Measurements from ENCODE around the gene QSOX2.
"Not testable (repeated sequence)": the region's sequence is repeated elsewhere in the genome, so short reads cannot be mapped to it uniquely, and the experiment has no call there.

QSOX2 gene

DNA sequence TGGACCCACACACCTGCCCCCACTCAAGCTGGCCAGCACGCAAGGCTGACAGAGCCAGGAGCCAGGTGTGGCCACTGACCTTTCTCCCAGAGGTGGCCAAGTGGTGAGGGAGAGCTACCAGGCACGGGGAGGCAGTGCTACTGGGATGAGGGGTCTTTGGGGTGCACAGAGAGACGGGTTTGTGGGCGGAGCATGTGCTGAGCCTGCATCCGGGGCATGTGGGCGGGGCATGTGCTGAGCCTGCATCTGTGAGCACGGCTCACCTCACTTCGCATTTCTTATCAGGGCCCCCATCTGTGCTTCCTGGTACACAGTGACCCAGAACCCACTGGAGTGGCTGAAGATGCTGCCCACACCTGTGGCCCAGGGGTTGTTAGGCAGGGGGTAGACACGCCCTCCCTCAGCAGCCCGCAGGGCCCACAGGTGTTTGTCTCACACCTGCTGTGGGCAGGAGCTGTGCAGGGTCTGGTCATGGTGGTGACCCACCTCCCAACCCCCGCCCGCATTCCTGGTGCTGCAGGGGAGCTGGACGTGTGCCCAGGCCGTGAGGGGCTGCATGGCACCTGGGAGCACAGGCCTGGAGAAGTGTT is 36.8 kb upstream of the QSOX2 start:
- DNase-seq (ENCODE audit: low read depth), result no peak

DNA sequence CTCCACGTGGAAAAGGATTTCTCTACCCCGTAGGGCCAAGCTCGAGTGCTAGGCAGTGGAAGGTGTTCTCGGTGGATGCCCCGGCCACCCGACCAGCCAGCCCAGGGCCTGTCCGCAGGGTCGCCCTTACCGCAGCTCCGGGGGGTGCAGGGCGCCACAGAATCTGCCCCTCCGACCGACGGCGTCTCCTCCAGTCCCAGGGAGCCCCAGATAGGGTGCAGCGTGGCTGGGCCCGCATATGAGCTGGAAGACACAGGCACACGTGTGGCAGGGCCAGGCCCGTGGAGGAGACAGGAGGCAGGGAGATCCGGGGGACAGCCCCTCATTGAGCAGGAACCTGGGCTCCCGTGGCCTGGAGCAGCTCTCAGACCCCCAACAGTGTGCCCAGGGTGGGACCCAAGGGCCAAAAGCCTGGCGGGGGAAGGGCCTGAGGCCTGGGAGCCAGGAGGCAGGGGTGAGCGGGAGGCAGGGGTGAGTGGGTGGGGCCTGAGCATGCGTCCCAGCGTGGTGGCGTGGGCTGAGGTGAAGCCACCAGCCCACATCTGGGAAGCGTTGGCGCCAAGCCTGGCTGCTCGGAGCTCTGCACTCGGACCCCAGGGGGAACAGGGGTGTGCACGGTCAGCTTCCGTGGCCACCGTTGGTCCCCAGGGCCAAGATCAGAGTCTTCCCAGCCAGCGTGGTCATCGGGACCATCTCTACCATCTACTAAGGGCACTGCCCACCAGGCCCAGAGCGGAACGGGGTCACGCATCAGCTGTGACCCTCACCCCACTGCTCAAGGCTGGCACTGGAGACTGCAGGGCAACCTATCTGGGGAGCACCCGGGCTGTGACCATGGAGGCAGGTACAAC is 36.0 kb upstream of the QSOX2 start:
- no peak for DNase-seq (ENCODE audit: low read depth)

DNA sequence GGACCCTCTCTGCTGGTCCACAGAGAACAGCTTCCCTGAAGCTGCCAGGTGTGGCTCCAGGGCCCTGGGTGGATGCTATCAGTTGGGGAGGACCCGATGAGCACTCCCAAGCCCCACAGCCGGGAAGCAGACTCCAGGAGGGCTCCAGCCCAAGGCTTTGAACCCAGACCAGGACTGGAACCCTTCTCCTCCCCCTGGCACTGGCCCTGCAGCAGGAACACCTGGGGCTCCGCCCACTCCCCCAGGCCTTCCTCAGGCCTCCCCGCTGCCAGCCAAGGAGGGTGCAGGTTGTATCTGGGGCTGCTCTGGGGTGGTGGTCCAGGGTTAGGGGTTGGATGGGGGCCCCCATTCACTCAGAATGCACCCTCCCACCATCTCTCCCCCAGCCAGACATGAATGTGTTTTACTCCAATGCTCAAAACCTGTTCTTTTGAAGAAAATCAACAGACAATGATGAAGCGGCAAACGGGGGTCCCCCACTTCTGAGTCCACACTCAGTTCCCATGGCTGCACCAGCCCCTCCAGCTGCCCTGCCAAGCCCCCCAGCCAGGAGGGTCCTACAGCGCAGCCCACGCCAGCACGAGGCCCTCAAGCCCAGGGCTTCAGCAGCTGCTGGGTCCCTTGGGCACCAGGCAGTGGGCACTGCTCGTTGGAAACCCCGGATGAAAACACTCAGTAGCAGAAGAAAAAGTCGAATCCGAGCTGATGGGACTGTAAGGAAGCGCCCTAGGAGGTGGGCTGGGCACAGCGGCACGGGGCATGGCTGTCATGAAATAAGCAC is 35.1 kb upstream of the QSOX2 start:
- DNase-seq (ENCODE audit: low read depth), result no peak

DNA sequence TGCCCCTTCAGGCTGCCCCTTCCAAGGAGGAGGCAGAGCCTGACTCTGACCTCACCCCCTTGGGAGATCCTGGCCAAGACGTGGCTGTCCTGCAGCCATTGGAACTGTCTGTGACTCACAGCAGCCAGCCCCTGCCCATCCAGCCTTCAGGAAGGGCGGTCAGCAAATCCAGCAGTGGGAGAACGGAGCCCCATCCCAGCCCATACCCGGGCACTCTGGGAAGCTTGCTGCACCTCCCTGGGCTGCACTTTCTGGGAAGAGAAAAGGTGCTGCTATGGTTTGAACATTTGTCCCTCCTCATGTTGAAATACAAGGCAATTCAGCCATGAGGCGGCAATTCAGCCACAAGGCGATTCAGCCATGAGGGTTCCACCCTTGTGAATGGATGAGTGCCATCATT is 33.9 kb upstream of the QSOX2 start:
- DNase-seq (ENCODE audit: low read depth), result no peak

DNA sequence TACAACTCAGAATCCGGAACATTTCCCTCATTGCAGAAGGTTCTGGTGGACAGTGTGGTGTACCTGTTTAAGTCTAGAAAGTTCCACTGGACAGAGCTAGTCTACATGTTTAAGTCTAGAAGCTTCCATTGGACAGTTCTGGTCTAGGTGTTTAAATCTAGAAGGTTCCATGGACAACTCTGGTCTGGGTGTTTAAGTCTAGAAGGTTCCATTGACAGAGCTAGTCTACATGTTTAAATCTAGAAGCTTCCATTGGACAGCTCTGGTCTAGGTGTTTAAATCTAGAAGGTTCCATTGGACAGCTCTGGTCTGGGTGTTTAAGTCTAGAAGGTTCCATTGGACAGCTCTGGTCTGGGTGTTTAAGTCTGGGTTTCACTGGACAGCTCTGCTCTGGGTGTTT is 33.3 kb upstream of the QSOX2 start:
- DNase-seq (ENCODE audit: low read depth), result no peak

DNA sequence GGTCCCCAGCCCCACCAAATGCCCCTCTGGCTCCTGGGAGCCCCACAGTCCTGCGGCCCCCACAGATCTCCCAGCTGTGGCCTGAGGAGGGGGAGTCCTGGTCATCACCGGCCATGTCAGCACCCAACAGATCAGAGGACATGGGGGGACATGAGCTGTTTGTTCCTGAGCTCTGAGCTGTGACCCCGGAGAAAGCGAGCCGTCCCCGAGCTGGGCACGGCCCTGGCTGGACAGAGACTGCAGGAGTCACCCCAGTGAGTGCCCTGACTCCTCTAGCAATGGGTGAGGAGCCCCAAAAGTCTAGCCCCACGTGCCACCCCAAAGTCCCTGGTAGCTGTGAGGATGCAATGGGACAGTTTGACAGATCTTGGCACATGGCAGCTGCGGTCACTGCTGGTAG is 32.6 kb upstream of the QSOX2 start:
- DNase-seq (ENCODE audit: low read depth), result no peak

DNA sequence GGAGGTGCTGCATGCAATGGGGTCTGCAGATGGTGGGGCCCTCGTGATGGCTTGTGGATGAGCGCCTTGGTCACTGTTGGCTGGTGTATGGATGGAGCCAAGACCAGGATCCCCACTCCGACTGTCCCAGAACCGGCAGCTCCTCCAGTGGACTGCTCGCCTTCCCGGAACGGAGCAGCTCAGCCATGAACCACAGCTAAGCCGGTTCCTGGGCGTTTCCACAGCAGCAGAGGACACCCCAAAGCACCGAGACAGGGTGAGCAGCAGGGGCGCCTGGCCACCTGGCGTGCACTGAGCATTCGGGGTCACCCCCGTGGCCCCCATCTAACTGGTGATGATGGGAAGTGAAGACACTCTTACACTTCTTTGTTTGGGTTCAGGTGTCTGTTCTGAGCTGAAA is 32.1 kb upstream of the QSOX2 start:
- no peak for DNase-seq (ENCODE audit: low read depth)

DNA sequence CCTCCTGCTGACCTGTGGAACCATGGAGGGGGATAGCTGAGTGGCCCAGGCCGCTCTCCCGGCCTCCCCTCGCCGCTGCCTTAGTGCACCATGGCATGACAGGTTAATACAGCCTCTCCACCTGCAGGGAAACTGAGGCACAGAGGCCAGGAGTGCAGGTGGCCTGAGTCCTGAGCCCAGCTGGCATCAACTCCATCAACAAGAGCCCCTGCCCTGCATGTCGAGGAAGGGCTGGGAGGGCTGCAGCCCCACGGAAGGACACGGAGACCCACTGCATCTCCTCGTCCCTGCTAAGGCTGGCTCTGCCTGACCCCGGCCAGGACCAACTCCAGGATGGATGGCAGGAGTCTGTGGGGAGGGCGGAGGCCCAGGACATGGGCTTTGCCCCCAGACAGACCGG is 31.1 kb upstream of the QSOX2 start:
- no peak for DNase-seq (ENCODE audit: low read depth)

DNA sequence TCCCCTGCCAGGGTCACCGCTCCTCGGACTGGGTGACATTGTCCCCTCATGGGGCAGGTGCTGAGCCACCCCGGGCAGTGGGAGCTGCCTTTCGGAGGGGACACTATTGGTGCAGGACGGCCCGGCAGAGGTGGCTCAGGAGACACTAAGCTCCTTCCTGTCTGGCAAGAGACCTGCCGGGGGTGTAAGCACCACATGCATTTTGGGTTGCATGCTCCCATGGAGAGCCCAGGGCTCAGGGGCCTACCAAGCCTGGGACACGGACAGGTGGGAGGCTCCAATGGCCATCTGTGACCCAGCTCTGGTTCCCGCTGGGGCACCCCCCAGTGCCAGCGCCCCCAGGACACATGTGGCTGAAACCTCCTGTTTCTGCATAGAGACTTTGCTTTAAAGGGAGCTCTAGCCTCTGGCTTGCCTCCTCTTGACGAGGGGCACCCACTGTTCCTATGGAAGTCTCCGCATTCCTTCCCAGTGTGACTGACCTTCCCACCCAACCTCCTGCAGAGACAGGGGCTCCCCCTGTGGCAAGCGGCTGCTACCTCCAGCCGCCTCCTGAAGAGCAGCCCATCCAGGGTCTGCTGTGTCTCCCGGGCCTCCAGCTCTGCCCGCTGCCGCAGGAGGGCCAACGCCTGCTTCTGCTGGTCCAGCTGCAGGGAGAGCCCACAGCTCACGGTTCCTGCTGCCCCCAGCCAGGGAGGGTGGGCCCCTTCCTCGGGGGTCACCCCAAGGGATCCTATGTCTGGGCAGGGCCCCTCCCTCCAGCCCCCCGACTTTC is 30.2 kb upstream of the QSOX2 start:
- DNase-seq (ENCODE audit: low read depth), result no peak

DNA sequence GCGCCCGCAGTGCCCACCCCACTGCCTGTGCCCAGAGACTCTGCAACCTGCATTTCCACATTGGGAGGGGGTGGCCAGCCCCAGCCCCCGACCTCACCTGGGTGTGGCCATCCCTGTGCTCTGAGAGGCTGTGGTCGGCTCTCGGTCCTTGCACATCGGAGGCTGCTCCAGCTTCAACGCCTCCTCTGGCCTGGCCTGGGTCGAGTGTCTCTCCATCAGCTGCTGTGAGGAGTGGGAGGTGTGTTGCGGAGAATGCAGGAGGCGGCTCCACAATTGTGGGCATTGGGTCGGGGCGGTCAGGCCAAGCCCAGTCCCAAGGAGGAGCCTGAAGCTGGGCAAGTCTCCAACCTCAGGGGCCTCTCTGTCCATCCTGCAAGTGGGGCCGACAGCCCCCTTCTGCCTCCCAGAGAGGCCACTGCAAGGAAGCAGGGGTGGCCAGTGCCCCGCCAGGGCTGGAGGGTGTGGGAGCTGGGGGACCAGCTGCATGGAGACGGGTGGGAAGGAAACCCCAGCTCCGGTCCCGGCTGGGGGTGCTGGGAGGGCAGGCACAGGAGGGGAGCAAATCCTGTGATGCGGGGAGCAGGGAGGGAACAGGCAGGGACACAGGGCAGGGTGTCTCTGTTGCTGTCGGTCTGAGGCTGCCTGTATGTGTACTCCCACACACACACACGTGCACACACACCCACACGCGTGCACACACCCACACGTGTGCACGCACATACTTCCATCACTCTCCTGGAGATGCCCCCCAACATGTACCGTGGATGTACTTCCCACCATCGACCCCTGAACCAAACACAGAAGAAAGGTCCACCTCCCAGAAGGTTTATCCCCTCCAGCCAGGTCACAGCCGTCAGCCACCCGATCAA is 29.4 kb upstream of the QSOX2 start:
- DNase-seq (ENCODE audit: low read depth), result no peak

DNA sequence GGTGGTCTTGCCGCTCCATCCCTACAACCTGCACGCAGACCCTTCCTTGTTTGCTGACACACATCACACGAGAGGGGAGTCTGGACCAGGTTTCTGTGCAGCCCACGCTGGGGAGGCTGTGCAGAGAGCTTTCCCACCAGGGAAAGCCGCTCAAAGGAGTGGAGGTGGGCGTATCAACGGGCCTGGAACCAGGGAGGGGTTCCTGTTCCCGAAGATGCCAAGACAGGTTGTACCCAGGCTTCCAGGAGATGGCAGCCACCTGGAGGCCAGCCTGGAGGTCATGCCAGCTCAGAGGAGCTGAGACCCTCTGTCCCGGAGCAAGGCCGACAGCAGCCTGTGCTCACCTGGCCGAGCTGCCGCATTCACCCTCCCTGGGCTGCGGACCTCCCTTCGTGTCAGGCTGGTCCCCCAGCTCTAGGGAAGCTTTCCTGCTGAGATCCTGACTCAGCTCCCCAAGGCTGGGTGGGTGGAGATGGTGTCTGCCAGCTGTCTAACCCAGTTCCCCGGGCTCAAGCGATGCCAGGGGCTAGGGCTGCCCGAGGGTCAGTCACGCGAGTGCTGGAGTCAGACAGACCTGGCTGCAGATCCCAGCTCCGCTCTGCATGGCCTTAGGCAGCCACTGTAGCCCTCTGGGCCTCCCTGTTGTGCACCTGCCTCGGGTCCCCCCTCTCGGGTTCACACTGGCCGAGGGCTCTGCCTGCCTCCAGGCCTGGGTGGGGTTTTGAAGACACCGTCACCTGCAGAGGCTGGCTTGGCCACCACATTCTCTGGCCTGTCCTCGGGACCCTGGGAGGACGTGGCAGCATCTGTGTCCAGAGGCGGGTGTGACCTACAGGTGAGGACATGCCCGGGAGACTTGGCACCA is 28.5 kb upstream of the QSOX2 start:
- no peak for DNase-seq (ENCODE audit: low read depth)

DNA sequence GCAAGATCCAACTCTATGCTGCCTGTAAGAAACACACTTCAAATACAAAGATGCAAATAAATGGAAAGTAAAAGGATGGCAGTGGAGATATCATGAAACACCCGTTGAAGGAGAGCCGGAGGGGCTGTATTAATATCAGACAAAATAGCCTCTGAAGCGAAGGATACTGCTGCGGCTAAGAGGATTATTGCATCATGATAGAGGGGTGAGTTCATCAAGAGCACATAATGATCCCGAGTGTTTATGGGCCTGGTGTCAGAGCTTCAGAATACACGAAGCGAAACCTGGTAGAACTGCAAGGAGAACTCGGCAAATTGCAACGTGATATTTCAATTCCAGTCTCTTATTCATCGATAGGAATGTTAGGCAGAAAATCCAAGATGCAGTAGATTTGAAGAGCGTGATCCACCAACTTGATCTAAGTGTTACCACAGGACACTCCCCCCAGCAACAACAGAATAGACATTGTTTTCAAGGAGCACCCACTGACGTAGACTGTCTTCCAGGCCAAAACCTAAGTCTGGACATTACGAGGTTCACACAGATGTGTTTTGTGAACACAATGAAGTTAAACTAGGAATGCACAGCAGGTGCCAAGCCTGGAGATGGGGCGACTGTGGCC is 27.7 kb upstream of the QSOX2 start:
- no peak for DNase-seq (ENCODE audit: low read depth)

DNA sequence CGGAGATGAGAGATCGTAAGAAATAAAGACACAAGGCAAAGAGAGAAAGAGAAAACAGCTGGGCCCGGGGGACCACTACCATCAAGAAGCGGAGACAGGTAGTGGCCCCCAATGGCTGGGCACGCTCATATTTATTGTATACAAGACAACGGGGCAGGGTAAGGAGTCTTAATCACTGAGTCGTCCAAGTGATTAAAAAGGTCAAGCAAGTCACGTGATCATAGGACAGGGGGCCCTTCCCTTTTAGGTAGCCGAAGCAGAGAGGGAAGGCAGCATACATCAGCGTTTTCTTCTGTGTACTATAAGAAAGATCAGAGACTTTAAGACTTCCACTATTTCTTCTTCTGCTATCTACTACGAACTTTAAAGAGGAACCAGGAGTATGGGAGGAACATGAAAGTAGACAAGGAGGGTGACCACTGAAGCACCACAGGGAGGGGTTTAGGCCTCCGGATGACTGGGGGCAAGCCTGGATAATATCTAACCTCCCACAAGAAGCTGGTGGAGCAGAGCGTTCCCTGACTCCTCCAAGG is 24.6 kb upstream of the QSOX2 start:
- no peak for DNase-seq (ENCODE audit: low read depth)

DNA sequence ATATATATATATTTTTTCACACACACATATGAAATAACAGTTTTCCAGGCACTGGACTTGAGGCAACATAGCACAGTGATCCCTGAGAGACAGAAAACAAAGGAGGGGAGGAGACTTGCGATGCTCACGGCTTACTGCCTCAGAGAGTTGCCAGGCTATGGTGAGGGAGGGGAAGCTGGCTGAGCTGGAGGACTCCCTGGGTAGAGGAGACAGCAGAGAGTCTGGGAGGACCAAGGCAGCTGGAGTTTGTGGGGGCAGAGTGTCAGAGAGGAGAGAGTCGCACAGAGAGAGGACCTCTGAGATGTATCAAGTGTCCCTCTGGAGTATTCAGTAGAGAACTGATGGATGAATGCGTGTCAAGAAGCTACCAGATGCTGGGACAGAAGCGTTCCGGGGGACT is 23.1 kb upstream of the QSOX2 start:
- no peak for DNase-seq (ENCODE audit: low read depth)

DNA sequence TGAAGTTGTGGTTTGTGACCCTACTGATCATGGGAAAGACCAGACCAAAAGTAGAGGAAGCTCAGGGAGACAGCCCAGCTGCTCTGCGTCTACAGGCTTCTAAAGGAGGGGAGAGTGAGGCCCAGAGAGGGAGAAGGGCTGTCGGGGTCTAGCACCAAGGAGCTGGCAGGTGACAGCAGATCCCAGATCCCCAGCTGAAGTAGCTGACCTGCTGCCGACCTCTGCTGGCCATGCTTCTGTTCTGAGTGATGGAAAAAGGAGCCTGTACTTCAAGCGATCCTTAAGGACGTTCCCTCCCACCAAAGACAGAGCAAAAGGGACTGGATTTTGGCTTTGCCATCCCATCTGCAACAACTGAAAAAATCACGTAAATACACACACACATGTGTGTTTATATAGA is 22.7 kb upstream of the QSOX2 start:
- no peak for DNase-seq (ENCODE audit: low read depth)

DNA sequence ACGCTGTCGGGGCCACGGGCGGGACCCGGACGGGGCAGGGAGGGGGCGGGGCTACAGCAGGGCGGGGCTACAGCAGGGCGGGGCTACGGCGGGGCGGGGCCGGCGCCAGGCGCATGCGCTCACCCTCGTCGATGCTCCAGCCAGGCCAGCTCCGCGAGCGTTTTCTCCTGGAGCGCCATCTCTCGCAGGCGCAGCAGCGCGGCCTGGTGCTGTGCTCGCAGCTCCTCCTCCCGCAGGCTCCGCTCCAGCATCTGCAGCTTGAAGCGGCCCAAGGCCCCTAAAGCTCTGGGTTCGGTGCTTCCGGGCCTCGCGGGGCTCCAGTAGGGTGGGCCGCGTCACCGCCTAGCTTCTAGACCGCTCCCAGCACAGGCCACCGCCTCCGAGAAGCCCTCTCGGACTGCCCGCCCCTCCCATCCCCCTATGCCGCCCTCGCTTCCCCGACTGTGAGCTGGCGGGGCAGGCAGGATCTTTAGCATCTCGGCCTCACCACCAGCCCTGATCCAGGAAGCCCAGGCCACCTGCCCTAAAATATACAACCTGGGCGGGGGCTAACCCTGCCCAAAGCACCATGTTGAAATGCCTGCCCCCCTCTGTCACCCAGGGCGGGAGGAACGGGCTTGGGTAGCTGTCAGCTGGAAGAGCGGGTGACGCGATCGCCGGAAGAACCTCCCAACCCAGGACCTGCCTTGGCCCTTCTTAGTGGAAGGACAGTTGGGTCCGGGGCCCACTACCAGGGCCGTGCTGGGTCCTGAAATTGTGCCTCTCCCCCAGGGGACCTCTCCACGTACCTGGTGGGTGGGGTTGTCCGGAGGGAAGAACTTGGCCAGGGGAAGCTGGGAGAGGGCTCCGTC is 21.9 kb upstream of the QSOX2 start:
- peak; percentile 82 for DNase-seq (ENCODE audit: low read depth)

DNA sequence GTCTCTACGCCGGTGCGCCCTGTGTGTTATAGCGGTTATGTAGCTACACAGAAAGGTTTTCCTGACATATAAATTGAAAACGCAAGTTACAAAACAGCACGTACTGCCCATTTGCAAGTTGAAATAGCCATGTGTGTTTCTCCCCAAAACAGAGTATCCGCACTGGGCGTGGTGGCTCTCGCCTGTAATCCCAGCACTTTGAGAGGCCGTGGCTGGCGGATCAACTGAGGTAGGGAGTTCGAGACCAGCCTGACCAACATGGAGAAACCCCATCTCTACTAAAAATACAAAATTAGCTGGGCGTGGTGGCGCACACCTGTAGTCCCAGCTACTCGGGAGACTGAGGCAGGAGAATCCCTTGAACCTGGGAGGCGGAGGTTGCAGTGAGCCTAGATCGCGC is 21.0 kb upstream of the QSOX2 start:
- not testable (repeated sequence) for DNase-seq (ENCODE audit: low read depth)

DNA sequence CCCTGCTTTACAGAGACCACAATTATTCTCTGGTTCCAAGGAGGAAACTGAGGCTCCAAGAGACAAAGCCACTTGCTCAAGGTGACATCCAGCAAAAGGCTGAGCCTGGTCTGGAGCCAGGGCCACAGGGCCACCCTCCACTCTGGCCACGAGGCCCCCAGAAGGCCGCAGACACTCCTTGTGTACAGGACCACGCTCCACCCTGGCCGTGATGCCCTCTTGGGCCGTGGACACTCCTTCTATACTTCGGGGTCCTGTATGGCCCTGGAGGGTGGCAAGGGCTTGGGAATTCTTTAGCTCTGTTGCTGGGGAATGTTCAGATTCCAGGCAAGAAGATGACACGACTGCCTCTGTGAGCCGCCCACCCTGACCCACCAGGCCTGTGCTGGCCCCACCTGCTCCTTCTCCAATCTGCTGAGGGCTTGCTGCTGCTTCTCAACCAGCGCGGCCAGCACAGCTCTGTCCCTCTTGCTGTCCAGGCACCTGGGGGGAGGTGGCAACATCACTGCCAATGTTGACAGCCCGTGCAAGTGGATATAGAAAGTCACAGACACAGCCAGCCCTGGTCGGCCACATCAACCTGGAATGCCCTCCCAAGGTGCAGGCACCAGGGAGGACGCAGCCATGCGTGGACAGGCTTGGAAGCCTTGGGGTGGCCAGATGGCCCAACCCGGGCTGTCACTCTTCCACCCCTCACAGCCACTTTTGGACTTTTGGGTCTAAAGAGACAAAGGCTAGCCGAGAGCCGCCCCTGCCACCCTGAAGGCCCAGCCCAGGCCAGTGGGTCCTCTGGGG is 20.1 kb upstream of the QSOX2 start:
- DNase-seq (ENCODE audit: low read depth), result no peak

Measured in activated T-cell treated with anti-CD3 and anti-CD28 coated beads for 24 hours (primary cell).